ENCODE measurements around the gene KLHL21. TPM values are rescaled to one million over a fixed set of nuclear protein-coding genes. Genes with fewer than 3 reads are reported as not detected.

Gene KLHL21
- total RNA-seq, 1 experiment from 2014 or later = 27.5 TPM

- Histone ChIP-seq H3K27me3 (ENCODE audit: insufficient read depth, low read length) (no peaks in the 10 kb centered on the region), H2AFZ (ENCODE audit: low read depth, low read length, poor library complexity, severe bottlenecking) (no peak overlapping the region), H3K4me2 (ENCODE audit: low read length) (no peak overlapping the region), H4K20me1 (ENCODE audit: insufficient read depth) (peaks cover 9% of the 10 kb centered on the region; the same call in 1 of the 2 replicates), H3K4me3 (replicated peaks in 1 of 2; ENCODE audit: low read depth in 1 of 2, low read length in 2 of 2) (no peak overlapping the region), H3K9me2 (ENCODE audit: insufficient read depth) (no peaks in the 10 kb centered on the region), H3K9ac (ENCODE audit: low read length) (no peak overlapping the region), H3K9me3 (ENCODE audit: control insufficient read depth in 1 of 2, insufficient read depth in 1 of 2, low read depth in 1 of 2, low read length in 2 of 2) (no peaks in the 10 kb centered on the region), H3K27ac (ENCODE audit: low read depth, low read length) (no peak overlapping the region), H3K79me2 (ENCODE audit: insufficient read depth, low read length) (peaks cover 77% of the 10 kb centered on the region), H3K4me1 (ENCODE audit: control insufficient read depth in 1 of 2, insufficient read depth in 2 of 2, low read length in 2 of 2) (peaks cover under 1 to 5% of the 10 kb centered on the region in 2 experiments; a peak in 3 of 4 replicates), H3K36me3 (ENCODE audit: control insufficient read depth in 1 of 2, insufficient read depth in 2 of 2, low read length in 2 of 2) (peaks cover 23 to 84% of the 10 kb centered on the region in 2 experiments; a peak in 3 of 4 replicates)
- ChIA-PET POLR2A (no interaction called here), CTCF (no interaction called here), RAD21 (ENCODE audit: low non-redundant PET in 1 of 2, low total read pairs in 2 of 2, uncharacterized antibody in 2 of 2, unreplicated experiment in 2 of 2) (no interaction called here)
- no peak for ATAC-seq
- no peak for DNase-seq (ENCODE audit: low read depth, low spot score)
- TF ChIP-seq EGR1 (IDR thresholded peaks at IDR 0.05; ENCODE audit: low read depth) (no peak), CTCF (IDR thresholded peaks at IDR 0.05 in 2 of 3, conservative IDR thresholded peaks at IDR 0.05 in 1 of 3; ENCODE audit: borderline replicate concordance in 1 of 3, insufficient read depth in 1 of 3, low read depth in 2 of 3, low read length in 2 of 3) (no peak), ZFX (IDR thresholded peaks at IDR 0.05) (no peak), POLR2AphosphoS5 (IDR thresholded peaks at IDR 0.05; ENCODE audit: low read depth, low read length) (no peak), YY1 (IDR thresholded peaks at IDR 0.05; ENCODE audit: extremely low read depth, insufficient replicate concordance, low read depth, low read length) (no peak), CEBPB (IDR thresholded peaks at IDR 0.05; ENCODE audit: low read depth) (no peak), TCF7L2 (IDR thresholded peaks at IDR 0.05; ENCODE audit: borderline replicate concordance, extremely low read depth, insufficient read depth, insufficient read length) (no peak), ATF3 (IDR thresholded peaks at IDR 0.05) (no peak), POLR2A (IDR thresholded peaks at IDR 0.05; ENCODE audit: borderline replicate concordance, extremely low read depth, insufficient read depth, insufficient read length) (no peak), ELF1 (IDR thresholded peaks at IDR 0.05; ENCODE audit: borderline replicate concordance, low read depth) (no peak), FOSL1 (IDR thresholded peaks at IDR 0.05; ENCODE audit: low read depth) (no peak), EZH2 (IDR thresholded peaks at IDR 0.05) (no peak), EZH2phosphoT487 (IDR thresholded peaks at IDR 0.05; ENCODE audit: borderline replicate concordance) (no peak), JUND (IDR thresholded peaks at IDR 0.05) (no peak), RAD21 (IDR thresholded peaks at IDR 0.05; ENCODE audit: low read depth) (no peak)
- BruUV-seq (replicated peaks) = no TSS peak
- intact Hi-C loops (cut with micrococcal nuclease) = no loop called here
Measured at GRCh38 chr1:6594977-6595740, 7.5 kb downstream of the KLHL21 start.
